Activated T-cell treated with anti-CD3 and anti-CD28 coated beads, Interleukin-2, amount 50 U/mL, for 48 hours (primary cell): ENCODE results near the gene IQCN.

ENCODE experiments used
- DNase-seq, 2 experiments: peaks; one replicate each; pipeline ENCODE4 v3.0.0-alpha.2; 2020

The IQCN gene

DNA sequence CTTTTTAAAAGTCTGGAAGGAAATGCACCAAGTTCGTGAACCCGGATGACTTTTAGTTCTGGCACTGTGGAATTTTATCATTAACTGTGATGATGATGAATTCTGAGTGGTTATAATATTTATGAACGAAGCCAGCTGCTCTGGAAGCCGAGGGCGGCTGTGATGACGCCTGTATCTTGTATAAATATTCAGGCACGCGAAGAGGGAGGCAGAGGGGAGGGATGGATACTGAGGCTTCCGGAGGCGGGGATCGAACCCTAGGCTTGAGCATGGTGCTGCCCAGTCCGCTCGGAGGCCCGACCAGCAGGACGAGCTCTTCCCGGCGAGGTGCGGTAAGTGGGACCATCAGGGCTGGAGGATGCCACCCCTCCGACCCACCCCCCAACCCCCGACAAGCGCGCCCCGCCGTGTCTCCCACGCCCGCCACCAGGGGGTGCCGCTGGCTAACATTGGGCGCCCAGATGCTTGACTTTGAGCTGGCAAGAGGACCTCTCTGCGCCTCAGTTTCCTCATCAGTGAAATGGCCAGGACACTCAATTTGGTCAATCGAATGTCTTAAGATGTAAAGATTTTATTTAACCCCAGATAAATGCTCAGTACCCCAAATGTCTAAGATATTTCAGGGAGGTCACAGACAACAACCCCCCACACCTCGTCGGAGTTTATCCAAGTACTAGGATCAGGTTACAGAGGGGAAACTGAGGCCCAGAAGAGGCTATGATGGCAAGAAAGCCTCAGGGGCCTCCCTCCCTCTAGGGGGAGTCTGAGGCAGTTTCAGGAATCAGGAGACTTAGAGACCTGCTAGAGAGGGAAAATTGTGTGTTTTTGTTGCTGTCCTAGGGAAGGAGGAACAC is 65.9 kb downstream of the IQCN start:
- peak; percentile 75 to 80 for DNase-seq
